ENCODE results near the gene NCKAP5.
"Not testable (repeated sequence)": the region's sequence is repeated elsewhere in the genome, so short reads cannot be mapped to it uniquely, and the experiment has no call there.

NCKAP5 gene

GRCh38 chr2:132876745-132877391, 691.4 kb downstream of the NCKAP5 start:
- DNase-seq (ENCODE audit: low spot score), result no peak

- no peak for DNase-seq (ENCODE audit: low spot score)
These were observed 693.1 kb downstream of the NCKAP5 start for GRCh38 chr2:132875193-132875592.

- no peak for DNase-seq (ENCODE audit: low spot score)
These were observed 694.5 kb downstream of the NCKAP5 start for GRCh38 chr2:132873738-132874137.

GRCh38 chr2:132871831-132872230, 696.4 kb downstream of the NCKAP5 start:
- DNase-seq (ENCODE audit: low spot score), result no peak

GRCh38 chr2:132863961-132864360, 704.3 kb downstream of the NCKAP5 start:
- DNase-seq (ENCODE audit: low spot score), result no peak

GRCh38 chr2:132860220-132860619, 708.0 kb downstream of the NCKAP5 start:
- no peak for DNase-seq (ENCODE audit: low spot score)

GRCh38 chr2:132859590-132859989, 708.7 kb downstream of the NCKAP5 start:
- DNase-seq (ENCODE audit: low spot score), result no peak

GRCh38 chr2:132857319-132857718, 710.9 kb downstream of the NCKAP5 start:
- DNase-seq (ENCODE audit: low spot score), result no peak

GRCh38 chr2:132850688-132851087, 717.6 kb downstream of the NCKAP5 start:
- no peak for DNase-seq (ENCODE audit: low spot score)

- peak; percentile 14 for DNase-seq (ENCODE audit: low spot score)
These were observed 719.1 kb downstream of the NCKAP5 start for GRCh38 chr2:132849118-132849517.

- DNase-seq (ENCODE audit: low spot score), result no peak
These were observed 722.9 kb downstream of the NCKAP5 start for GRCh38 chr2:132845339-132845738.

GRCh38 chr2:132844585-132844984, 723.7 kb downstream of the NCKAP5 start:
- DNase-seq (ENCODE audit: low spot score), result no peak

- DNase-seq (ENCODE audit: low spot score), result no peak
These were observed 730.5 kb downstream of the NCKAP5 start for GRCh38 chr2:132837769-132838168.

- no peak for DNase-seq (ENCODE audit: low spot score)
These were observed 737.9 kb downstream of the NCKAP5 start for GRCh38 chr2:132830321-132830827.

GRCh38 chr2:132825601-132826000, 742.7 kb downstream of the NCKAP5 start:
- DNase-seq (ENCODE audit: low spot score), result no peak

- DNase-seq (ENCODE audit: low spot score), result peak; percentile 5
These were observed 743.5 kb downstream of the NCKAP5 start for GRCh38 chr2:132824716-132825115.

- DNase-seq (ENCODE audit: low spot score), result no peak
These were observed 752.0 kb downstream of the NCKAP5 start for GRCh38 chr2:132816234-132816633.

GRCh38 chr2:132815516-132815915, 752.7 kb downstream of the NCKAP5 start:
- DNase-seq (ENCODE audit: low spot score), result peak; percentile 54

- no peak for DNase-seq (ENCODE audit: low spot score)
These were observed 753.6 kb downstream of the NCKAP5 start for GRCh38 chr2:132814651-132815050.

GRCh38 chr2:132813422-132813821, 754.8 kb downstream of the NCKAP5 start:
- DNase-seq (ENCODE audit: low spot score), result no peak

GRCh38 chr2:132811148-132811915, 756.9 kb downstream of the NCKAP5 start:
- DNase-seq (ENCODE audit: low spot score), result no peak

- not testable (repeated sequence) for DNase-seq (ENCODE audit: low spot score)
These were observed 758.3 kb downstream of the NCKAP5 start for GRCh38 chr2:132809962-132810361.

GRCh38 chr2:132804051-132804450, 764.2 kb downstream of the NCKAP5 start:
- peak; percentile 58 for DNase-seq (ENCODE audit: low spot score)
